ENCODE measurements around the gene CEP72.

Gene CEP72

GRCh38 chr5:661891-662750, 50.0 kb downstream of the CEP72 start:
- no peak for DNase-seq

- no peak for DNase-seq
Measured at GRCh38 chr5:662751-663435, 50.8 kb downstream of the CEP72 start.

- DNase-seq, result no peak
Measured at GRCh38 chr5:663436-664342, 51.5 kb downstream of the CEP72 start.

- no peak for DNase-seq
Measured at GRCh38 chr5:664343-664993, 52.3 kb downstream of the CEP72 start.

- no peak for DNase-seq
Measured at GRCh38 chr5:664994-665360, 52.8 kb downstream of the CEP72 start.

GRCh38 chr5:665541-665955, 53.4 kb downstream of the CEP72 start:
- no peak for DNase-seq

- no peak for DNase-seq
Measured at GRCh38 chr5:665956-666711, 54.0 kb downstream of the CEP72 start.

GRCh38 chr5:666816-667498, 54.8 kb downstream of the CEP72 start:
- no peak for DNase-seq

- no peak for DNase-seq
Measured at GRCh38 chr5:668283-668995, 56.3 kb downstream of the CEP72 start.

- DNase-seq, result no peak
Measured at GRCh38 chr5:669111-669841, 57.1 kb downstream of the CEP72 start.

- DNase-seq, result no peak
Measured at GRCh38 chr5:669842-670395, 57.8 kb downstream of the CEP72 start.

- DNase-seq, result peak; percentile 20
Measured at GRCh38 chr5:670396-671270, 58.5 kb downstream of the CEP72 start.

- DNase-seq, result peak; percentile 79
Measured at GRCh38 chr5:671459-672328, 59.6 kb downstream of the CEP72 start.

- peak; percentile 90 for DNase-seq
Measured at GRCh38 chr5:672329-673160, 60.4 kb downstream of the CEP72 start.

GRCh38 chr5:673161-673830, 61.2 kb downstream of the CEP72 start:
- peak; percentile 37 for DNase-seq

Data from left hindlimb (tissue), 1 donor.